ENCODE results near the gene GOLGA2. TPM values are rescaled to one million over a fixed set of nuclear protein-coding genes. Genes with fewer than 3 reads are reported as not detected.

The GOLGA2 gene
- total RNA-seq, 4 donors from 2014 or later: 68.9 to 84.6 (median 78.5) TPM

GRCh38 chr9:128322404-128323211, 46.8 kb upstream of the GOLGA2 start, which contains the start of the genes COQ4 and TRUB2:
COQ4 (plus strand) TSS chr9:128322839; CDS start chr9:128322859, 20 bp downstream.
TRUB2 (minus strand) TSS chr9:128322447; CDS start chr9:128322408, 39 bp downstream.
- H3K27ac ChIP-seq: peak within 1 kb of the TSS; percentile 83 to 95 (median 92)
- DNase-seq (peak; percentile 91 to 92), ATAC-seq (peak; percentile 99)
- TF ChIP-seq CTCF (IDR thresholded peaks at IDR 0.05 in 4 of 5, conservative IDR thresholded peaks at IDR 0.05 in 1 of 5): peak in 1 of 5 experiments; percentile 18
- no peak for TF ChIP-seq POLR2A (IDR thresholded peaks at IDR 0.05)
- intact Hi-C loops (cut with DNase I; ENCODE audit: low total_unique reads) (loop anchor here (1.0 to 2.0 kb wide), 4 partner anchors 18 to 134 kb away; partner anchors contain the start of genes GOLGA2, ODF2, SLC27A4 and SWI5), in situ Hi-C loops (cut with MboI; ENCODE audit: low sequenced_read_pairs in 4 of 4) (no loop called here)
- peaks cover 16 to 35% of the 10 kb centered on the region in 2 donors for H3K4me1 ChIP-seq
- peak within 1 kb of the TSS; percentile 75 to 97 (median 94) for H3K4me3 ChIP-seq
- no peaks in the 10 kb centered on the region for H3K9me3 ChIP-seq
- peaks cover 0 to 49% of the 10 kb centered on the region in 2 donors for H3K36me3 ChIP-seq
- H3K27me3 ChIP-seq: no peaks in the 10 kb centered on the region

GRCh38 chr9:128321879-128322403, 46.1 kb upstream of the GOLGA2 start:
- in situ Hi-C loops (cut with MboI; ENCODE audit: low sequenced_read_pairs in 4 of 4): no loop called here
- Histone ChIP-seq H3K4me3 (peak overlapping the region; percentile 75 to 97 (median 94)), H3K36me3 (peaks cover 0 to 49% of the 10 kb centered on the region in 2 donors), H3K4me1 (peaks cover 16 to 35% of the 10 kb centered on the region in 2 donors), H3K9me3 (no peaks in the 10 kb centered on the region), H3K27ac (peak overlapping the region; percentile 83 to 95 (median 92)), H3K27me3 (no peaks in the 10 kb centered on the region)
- TF ChIP-seq POLR2A (IDR thresholded peaks at IDR 0.05): no peak
- TF ChIP-seq CTCF (IDR thresholded peaks at IDR 0.05 in 4 of 5, conservative IDR thresholded peaks at IDR 0.05 in 1 of 5): no peak
- DNase-seq: no peak
- peak; percentile 23 to 26 for ATAC-seq
- intact Hi-C loops (cut with DNase I; ENCODE audit: low total_unique reads): loop anchor here (1.0 to 2.0 kb wide), 4 partner anchors 18 to 135 kb away; partner anchors contain the start of genes GOLGA2, ODF2, SLC27A4 and SWI5

GRCh38 chr9:128321343-128321742, 45.5 kb upstream of the GOLGA2 start:
- in situ Hi-C loops (cut with MboI; ENCODE audit: low sequenced_read_pairs in 4 of 4) (no loop called here), intact Hi-C loops (cut with DNase I; ENCODE audit: low total_unique reads) (no loop called here)
- no peak for ATAC-seq
- H3K36me3 ChIP-seq: peaks cover 0 to 51% of the 10 kb centered on the region in 2 donors
- no peaks in the 10 kb centered on the region for H3K9me3 ChIP-seq
- H3K4me1 ChIP-seq: peaks cover 16 to 35% of the 10 kb centered on the region in 2 donors
- TF ChIP-seq CTCF (IDR thresholded peaks at IDR 0.05 in 4 of 5, conservative IDR thresholded peaks at IDR 0.05 in 1 of 5) (no peak), POLR2A (IDR thresholded peaks at IDR 0.05) (no peak)
- no peak for DNase-seq
- H3K27me3 ChIP-seq: no peaks in the 10 kb centered on the region
- H3K27ac ChIP-seq: no peak overlapping the region
- H3K4me3 ChIP-seq: peak overlapping the region; percentile 75 to 97 (median 94)

- H3K36me3 ChIP-seq: peaks cover 0 to 64% of the 10 kb centered on the region in 2 donors
- TF ChIP-seq CTCF (IDR thresholded peaks at IDR 0.05 in 4 of 5, conservative IDR thresholded peaks at IDR 0.05 in 1 of 5) (no peak), POLR2A (IDR thresholded peaks at IDR 0.05) (no peak)
- intact Hi-C loops (cut with DNase I; ENCODE audit: low total_unique reads) (no loop called here), in situ Hi-C loops (cut with MboI; ENCODE audit: low sequenced_read_pairs in 4 of 4) (no loop called here)
- no peaks in the 10 kb centered on the region for H3K27me3 ChIP-seq
- H3K27ac ChIP-seq: no peak overlapping the region
- no peak for DNase-seq
- no peak overlapping the region for H3K4me3 ChIP-seq
- ATAC-seq: no peak
- H3K4me1 ChIP-seq: peaks cover 6 to 11% of the 10 kb centered on the region in 2 donors
- H3K9me3 ChIP-seq: no peaks in the 10 kb centered on the region
Observed at GRCh38 chr9:128317629-128318028, 41.8 kb upstream of the GOLGA2 start.
